HG03342 (cell line): Measurements from ENCODE around the gene LAMA1.

Source experiments
- ATAC-seq: cut with Tn5 transposase; IDR thresholded peaks from one replicate; pipeline ENCODE4 v1.9.1; 2021; ENCODE audit warnings: mild to moderate bottlenecking, moderate library complexity; ENCODE audit not compliant: unreplicated experiment

The LAMA1 gene

DNA sequence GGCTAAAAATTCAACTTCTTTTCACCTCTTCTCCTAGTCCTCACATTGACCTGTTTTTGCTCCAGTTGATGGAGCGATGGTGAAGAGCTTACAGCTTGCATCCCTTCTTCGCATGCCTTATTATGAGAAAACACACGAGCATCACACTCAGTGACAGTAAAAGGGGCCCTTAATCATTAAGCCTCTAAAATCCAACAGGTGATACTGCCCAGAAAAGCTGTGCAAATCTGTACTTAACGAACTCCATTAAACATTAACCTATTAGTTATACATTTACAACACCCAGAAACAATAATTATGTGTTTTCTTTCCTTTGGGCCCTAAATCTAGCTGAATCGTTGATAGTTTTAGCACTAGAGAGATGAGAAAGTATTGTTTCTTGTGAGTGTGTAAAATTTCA lies 54.8 kb downstream of the LAMA1 start:
- no peak for ATAC-seq

DNA sequence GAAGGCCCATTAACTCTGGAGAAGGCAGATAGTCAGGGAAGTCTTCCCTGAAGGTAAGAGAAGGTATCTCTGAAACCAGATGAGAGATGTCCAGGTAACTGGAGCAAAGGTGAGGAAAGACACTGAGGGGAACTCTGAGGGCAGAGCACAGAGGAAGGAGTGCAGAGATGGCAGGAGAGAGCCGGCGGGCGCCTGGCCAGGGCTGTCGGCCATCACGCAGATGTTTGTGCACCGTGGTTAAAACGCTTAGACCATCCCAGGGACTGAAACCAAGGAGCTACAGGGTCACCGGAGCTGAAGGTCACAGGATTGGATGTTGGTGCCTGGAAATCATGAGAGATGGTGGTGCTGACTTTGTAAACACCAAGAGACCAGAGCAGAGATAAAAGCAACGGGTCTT lies 55.4 kb downstream of the LAMA1 start:
- no peak for ATAC-seq

DNA sequence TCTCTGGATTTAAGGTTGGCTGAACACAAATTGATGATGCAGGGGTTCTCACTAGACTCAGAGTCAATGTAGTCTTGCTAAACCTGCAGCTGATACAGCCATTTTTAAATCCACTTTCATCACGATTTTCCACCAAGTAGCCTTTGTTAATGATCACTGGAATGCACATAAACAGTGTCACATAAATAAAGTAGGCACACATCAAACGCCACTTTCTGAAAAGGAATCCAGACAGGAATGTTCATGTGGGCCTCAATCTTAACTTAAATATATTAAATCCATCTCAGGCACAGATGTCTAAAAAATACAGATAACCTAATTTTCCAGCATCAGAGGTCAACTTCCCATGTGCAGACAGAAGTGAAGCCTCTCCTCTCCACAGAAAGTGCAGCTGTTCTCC lies 58.3 kb downstream of the LAMA1 start:
- no peak for ATAC-seq

DNA sequence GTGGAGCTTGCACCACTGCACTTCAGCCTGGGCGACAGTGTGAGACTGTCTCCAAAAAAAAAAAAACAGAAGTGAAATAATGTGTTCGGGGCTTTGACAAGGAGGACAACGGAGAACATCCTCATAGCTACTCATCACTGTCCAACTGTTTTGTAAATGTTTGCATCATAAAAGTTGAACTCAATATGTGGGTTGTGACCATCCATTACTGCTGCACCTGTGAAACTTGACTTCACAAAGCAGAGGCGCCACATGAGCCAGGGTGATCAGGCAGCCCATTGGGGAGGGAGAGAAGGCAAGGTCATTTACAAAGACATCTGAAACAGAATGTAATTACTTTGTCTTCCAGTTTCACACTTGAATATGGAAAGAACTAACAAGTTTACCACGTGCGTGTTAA lies 61.6 kb downstream of the LAMA1 start:
- no peak for ATAC-seq

DNA sequence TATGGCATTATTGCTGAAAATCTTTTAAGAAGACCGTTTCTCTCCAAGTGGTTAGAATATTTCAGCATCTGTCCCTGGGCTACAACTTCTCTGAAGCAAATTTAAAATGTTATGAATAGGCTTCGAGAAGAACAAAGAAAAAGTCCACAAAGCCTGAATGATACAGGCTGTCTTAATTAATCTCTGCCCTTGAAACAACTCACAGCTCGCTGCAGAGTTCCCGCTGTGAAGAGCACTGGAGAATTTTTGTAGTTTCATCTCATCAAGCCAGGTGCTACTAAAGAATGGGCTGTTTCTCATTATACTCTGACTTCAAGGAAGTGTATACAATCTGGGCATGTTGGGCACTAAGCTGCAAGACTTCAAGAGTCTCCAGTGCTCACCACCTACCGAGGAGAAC lies 67.6 kb downstream of the LAMA1 start:
- ATAC-seq = no peak

DNA sequence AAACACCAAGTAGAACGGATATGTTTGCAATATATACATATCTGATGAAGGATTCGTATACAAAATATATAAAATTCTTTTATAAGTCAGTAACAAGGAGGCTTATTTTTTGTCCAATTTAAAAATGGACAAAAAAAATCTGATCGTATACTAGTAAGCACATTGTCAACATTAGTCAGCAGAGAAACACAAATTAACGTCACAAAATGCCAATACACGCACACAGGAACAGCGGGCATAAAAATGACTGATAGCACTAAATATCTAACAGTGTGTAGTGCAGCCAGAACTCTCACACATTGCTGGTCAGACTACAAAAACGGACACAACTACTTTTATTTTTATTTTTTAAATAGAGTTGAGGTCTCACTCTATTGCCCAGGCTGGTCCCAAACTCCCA lies 69.5 kb downstream of the LAMA1 start:
- no peak for ATAC-seq

DNA sequence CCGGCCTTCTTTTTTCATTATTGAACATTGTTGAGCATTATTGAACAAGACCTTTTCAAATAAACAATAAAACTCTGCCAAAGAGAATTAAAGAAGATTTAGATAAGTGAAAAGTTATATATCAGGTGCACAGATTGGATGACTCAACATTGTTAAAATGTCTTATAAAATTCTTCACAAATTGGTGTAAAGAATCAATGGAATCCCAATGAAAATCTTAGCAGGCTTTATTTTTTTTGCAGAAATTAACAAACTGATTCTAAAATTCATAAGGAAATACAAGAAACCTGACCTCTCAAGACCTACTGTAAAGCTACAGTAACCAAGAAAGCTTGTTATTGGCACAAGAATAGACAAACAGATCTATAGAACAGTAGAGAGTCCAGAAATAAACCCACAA lies 70.3 kb downstream of the LAMA1 start:
- no peak for ATAC-seq

DNA sequence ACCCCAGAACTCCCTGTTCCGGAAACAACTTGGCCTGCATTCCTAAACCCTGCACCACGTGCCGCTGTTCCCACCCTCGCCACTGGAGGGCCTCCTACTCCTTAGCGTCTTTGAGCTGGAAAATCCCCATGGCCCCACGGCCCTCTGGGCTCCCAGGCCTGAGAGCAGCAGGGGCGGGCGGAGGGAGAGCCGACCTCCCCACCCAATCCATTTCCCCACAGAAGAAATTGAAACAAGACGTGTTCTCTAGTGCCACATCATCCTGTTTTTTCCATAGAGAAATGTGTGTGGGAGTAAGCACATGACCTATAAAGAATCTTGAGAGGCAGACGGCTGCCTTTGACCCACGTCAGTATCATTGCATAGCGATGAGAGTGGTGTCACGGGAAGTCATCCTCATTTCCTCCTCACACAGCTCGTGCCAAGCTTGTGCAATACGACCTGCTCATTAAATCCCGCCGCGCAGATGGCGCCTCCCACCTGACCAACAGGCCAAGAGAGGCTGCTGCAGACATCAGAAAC lies 79.2 kb downstream of the LAMA1 start:
- no peak for ATAC-seq

DNA sequence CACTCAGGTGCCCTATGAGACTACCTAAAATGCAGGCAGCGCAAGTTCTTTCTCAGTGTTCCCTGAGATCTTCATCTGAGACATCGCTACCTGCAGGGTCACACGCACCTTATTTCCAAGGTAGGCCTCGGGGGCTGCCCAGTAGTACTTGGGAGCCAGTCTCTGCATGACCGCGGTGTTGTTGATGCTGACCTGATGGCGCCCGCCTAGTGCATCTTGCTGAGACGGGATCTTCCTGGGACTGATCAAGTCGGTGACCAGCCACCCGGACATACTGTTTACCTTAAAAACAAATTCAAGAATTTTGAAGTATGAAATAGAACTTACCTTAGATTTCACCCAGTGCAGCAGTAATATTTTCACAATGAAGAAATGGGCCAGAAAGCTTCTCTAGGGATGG lies 80.1 kb downstream of the LAMA1 start:
- no peak for ATAC-seq

DNA sequence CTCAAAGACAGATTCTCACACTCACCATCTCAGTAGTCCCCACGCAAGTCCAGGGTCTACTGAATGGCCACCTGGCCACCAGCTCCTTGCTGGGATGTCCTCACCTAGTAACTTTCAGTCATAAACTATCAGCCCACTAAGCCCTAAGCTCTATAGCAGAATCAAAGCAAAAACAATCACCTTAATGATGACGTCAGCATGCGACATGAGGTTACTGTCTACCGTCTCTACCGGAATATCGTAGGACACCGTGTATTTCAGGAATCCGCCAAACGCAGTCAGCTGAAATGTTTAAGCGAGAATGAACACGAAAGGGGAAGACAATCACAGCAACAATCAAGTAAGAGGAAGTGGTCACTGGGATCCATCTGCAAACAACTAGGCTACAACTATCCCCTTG lies 81.8 kb downstream of the LAMA1 start:
- no peak for ATAC-seq

DNA sequence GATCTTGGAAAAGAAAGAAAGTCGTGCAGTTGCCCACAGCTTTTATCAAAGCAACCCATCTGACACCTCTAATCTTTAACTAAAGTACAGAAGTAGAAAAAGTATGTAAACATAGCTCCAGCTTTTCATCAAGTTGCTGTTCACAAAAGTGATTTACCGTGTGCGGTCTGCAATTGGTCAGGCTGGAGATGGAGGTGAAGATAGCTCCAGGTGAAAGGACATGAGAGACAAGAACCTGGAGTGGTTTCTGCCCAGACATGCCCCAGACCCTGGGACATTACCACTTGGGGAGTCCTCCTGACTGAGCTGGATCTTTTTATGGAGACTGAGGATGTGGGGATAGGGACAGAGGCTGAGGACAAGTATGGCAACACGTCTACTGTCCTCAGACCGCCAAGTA lies 82.7 kb downstream of the LAMA1 start:
- ATAC-seq = no peak

DNA sequence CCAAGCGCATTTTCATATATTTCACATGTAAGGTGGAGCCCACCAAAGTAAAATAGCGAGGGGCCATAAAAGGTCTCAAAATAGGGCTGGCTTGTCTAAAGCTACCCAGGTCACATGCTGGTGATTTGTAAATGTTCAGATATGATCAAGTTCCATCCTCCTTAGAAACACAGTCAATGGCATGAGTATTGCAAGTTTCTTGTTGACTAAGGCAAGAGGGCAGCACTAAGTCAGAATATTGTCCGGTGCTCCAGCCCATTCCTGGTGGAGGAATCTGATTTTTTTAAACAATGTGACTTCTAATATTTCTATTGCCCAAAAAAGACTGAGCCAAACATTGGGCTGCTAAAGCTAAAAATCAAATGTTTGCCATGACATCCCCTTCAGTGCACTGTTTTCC lies 85.1 kb downstream of the LAMA1 start:
- ATAC-seq = no peak

DNA sequence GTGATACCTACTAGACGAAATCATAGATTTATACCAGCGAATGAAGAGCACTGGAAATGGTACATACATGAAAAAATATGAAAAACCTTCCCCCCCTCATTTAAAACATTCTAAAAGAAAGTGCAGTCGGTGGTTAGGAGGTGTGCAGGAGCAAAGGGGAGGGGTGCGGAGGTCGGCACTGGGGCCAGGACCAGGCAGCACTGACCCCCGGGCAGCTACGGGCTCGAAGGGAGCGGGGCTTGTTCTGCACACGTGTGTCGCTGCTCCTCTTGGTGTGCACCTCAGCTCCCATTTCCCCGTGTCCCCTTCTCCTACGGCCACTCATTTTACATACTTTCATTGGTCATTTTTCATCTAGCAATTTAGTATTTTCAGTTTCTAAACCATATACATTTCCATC lies 89.0 kb downstream of the LAMA1 start:
- ATAC-seq = no peak

DNA sequence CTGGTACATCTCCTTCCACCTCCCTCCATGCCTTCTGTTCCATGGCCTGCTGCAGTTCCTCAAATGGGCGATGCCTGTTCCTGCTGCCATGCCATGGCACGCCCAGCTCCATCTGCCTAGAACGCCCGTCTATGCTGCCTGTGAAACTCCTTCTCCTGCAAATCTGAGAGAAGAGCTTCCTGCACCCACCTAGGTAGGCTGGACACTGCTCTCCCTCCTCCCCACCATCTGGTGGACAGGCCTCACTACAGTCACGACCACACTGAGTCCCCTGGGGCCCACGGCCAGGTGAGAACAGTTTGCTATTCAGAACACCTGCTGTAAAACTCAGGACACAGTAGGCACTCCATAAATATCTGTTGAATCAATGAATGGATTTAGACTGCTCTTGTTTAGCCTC lies 92.4 kb downstream of the LAMA1 start:
- no peak for ATAC-seq

DNA sequence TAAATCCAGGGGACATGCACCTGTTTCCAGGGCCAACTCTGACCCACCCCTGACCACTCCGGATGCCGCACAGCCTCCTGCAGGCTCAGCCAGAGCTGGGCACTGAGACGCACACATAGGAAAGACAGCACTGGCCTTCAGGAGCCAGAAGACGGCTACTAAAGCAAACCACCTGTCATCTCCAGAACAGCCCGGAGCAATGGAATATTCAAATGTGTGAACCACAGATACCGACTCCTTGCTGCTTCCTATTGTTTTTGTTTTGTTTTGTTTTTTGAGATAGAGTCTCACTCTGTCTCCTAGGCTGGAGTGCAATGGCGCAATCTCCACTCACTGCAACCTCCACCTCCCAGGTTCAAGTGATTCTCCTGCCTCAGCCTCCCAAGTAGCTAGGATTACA lies 94.0 kb downstream of the LAMA1 start:
- no peak for ATAC-seq

DNA sequence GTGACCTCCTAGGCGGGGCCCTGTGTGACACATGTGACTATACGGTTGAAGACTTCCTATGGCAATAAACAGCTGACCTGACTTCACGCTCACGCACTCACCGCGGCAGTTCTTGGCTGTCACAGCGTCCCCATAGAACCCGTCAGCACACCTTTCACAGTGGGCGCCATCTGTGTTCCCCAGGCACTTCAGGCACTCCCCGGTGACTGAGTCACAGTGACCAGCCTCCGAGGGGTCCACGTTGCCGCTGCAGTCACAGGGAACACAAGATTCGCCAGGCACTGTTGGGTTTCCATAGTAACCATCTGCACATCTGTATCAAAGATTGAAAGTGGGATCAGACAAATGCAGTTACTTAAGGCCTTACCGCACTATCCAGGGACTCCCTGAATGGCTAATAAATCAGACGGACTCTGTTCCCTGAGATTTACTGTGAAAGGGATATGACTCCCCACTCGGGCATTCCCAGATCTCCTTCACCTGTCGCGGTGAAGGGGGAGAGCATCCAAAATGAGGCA lies 94.5 kb downstream of the LAMA1 start:
- no peak for ATAC-seq

DNA sequence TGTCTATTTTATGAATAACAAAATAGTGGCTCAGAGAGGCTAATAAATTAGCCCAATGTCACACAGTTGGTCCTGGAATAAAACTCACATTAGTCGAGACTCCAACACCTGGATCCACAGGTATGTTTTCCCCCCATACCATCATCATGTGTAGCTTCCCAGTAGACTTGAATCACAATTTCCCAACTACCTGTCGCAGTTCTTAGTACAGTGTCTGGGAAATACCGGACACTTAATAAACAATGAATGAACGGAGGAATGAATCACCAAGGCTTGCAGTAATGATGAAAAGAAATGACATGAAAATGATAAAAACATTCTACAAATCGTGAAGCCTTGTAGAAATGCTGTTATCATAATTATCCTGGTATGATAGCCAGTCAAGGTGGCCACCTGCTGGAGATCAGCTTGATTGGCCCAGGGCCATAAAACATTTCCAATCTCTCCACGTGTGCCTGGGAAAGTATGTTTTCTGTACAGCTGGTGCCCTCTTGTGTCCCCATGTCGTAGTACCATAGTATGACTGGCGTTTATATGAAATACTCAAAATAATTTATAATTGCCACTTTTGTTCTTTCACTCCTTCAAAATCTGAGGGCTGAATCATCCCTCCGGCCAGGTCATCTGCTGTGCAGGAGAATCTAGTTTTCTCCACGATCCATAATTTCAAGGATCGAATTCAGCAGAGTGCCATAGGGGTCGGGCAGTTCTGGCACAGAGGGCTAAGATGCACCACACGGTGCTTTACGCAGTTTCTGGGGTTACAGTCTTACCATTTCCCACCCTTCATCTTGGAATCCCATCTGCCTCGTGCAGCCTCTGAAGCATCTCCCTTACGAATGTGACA lies 95.4 kb downstream of the LAMA1 start:
- no peak for ATAC-seq

DNA sequence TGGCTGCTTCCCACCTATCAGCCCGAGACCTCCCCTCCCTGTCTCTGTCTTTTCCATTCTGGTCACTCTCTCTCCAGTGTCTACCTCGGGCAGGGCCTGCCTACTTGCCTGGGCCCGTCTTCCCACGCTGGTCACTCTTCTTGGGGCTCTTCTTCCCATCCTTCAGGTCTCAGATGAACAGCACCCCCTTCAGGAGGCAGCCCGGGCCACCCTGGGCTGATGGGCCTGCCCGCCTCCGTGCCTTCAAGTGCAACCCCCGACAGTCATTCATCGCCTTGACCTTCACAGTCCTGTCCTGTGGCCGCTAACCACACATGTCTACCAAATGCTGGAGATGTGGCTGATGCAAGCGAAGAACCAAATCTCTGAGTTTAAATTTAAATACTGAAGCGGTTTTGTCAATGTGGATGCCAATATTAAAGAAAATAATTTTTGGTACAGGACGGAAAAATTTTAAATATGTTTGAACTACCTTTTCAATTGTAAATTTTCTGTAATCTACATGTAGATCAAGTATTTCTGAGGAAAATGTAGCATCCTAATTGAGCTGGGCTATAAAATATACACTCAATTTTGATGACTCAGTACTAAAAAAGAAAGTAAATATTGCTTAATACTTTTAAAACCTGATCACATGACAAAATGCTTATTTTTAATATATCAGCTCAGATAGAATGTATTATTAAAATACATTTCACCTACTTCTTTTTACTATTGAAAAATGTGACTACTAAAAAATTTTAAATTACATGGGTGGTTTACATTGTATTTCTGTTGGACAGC lies 96.4 kb downstream of the LAMA1 start:
- ATAC-seq = no peak

DNA sequence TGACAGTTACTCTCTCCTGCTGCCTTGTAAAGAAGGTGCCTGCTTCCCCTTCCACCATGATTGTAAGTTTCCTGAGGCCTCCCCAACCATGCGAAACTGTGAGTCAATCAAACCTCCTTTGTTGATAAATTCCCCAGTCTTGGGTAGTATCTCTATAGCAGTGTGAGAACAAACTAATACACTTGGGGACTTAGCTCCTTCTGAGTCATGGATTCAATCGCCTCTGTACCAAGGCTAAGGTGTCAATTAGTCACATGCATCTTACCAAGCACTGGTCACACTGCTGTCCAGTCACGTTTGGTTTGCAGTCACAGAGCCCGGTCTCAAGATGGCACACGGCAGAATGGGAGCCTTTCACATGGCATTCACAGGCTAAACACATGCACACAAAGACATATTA lies 100.6 kb downstream of the LAMA1 start:
- no peak for ATAC-seq

DNA sequence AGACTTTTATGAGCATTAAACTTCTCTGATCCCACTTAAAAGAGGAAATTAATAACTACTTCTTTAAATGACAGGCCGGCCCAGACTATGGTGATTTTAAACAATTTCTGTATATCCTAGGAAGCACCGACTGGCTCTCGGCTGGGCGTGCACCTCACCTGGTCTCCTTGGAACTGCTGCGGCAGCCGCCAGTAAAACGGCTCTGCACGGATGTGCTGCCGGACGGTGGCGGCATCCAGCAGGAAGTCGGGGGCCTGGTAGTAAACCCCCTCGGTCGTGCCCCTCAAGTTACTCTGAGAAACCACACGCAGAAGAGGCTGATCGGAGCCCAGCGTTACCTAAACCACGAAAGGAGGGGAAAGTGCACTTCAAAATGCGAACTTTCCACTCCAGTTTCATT lies 106.5 kb downstream of the LAMA1 start:
- ATAC-seq = no peak

DNA sequence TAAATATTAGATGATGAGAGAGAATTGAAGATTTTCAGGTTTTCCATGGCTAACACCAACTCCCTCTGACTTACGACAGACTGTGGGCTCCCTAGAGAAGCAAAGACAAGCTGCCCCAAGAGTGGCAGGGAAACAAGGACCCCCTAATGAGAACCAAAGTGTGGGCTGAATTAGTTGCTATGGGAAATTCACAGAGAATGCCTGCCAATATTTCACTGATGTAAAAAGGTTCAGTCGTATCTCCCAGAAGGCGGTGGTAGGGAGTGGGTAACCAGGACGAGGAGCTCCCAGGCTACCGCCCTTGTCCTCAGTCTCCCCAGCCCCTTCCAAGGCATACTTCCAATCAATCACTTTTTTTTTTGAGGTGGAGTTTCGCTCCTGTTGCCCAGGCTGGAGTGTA lies 113.6 kb downstream of the LAMA1 start:
- no peak for ATAC-seq

DNA sequence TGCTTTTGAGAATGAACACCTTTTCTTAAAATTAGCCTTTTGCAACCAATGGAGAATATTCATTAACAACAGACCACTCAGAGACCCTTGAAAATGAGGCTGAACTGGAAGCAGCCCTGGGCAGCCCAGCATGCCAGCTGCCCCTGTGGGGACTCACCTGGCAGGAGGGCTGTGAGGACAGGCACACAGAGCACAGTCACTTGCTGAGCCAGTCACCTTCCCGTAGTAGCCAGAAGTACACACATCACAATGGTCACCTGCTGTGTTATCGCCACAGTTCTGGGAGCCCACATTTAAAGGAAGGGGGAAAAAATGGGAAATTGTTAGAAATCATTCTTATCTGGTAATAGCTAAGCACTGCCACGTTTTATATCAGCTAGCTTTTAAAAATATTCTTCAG lies 115.5 kb downstream of the LAMA1 start:
- no peak for ATAC-seq
